ENCODE results near the gene CHN1.

CHN1 gene

DNA sequence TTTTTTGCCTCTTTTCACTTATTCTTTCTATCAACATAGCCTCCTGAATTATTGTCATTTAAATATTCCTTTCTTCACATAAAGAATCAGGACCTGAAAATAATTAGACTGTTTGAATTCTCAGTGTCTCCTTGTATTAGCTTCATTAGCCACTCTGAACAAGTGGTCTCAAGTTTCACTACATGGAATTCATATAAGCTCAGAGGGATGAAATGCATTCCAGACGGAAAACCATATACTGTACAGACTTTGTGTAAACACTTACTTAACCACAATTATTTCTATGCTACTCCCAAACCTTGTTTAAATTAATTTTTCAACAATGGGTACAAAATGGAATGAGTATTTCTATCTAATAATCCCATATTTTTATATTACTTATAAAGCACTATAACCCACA is 53.4 kb downstream of the CHN1 start:
- H3K27ac ChIP-seq: no peak overlapping the region
- TF ChIP-seq, protein P1, sequence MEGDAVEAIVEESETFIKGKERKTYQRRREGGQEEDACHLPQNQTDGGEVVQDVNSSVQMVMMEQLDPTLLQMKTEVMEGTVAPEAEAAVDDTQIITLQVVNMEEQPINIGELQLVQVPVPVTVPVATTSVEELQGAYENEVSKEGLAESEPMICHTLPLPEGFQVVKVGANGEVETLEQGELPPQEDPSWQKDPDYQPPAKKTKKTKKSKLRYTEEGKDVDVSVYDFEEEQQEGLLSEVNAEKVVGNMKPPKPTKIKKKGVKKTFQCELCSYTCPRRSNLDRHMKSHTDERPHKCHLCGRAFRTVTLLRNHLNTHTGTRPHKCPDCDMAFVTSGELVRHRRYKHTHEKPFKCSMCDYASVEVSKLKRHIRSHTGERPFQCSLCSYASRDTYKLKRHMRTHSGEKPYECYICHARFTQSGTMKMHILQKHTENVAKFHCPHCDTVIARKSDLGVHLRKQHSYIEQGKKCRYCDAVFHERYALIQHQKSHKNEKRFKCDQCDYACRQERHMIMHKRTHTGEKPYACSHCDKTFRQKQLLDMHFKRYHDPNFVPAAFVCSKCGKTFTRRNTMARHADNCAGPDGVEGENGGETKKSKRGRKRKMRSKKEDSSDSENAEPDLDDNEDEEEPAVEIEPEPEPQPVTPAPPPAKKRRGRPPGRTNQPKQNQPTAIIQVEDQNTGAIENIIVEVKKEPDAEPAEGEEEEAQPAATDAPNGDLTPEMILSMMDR (IDR thresholded peaks at IDR 0.05): no peak
- no peak for TF ChIP-seq ZFX (IDR thresholded peaks at IDR 0.05; ENCODE audit: borderline replicate concordance)

DNA sequence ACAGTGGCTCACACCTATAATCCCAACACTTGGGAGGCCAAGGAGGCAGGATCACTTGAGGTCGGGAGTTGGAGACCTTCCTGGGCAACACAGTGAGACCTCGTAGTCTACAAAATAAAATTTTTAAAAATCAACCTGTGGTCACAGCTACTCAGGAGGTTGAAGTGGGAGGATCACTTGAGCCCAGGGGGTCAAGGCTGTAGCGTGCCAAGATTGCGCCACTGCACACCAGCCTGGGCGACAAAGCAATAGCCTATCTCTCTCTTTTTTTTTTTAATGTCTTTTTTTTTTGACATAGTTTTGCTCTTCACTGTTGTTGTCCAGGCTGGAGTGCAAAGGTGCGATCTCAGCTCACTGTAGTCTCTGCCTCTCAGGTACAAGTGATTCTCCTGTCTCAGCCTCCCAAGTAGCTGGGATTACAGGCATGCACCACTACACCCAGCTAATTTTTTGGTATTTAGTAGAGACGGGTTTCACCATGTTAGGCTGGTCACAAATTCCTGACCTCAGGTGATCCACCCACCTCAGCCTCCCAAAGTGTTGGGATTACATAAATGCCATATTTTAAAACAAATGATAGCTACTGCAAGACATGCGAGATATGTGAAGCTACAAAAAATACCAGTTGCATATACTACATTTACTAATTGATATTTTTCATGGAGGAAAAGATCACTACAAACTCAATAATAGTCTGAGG is 55.0 kb downstream of the CHN1 start:
- H3K27ac ChIP-seq: no peak overlapping the region
- TF ChIP-seq, protein P1 (IDR thresholded peaks at IDR 0.05): no peak
- TF ChIP-seq ZFX (IDR thresholded peaks at IDR 0.05; ENCODE audit: borderline replicate concordance): no peak

DNA sequence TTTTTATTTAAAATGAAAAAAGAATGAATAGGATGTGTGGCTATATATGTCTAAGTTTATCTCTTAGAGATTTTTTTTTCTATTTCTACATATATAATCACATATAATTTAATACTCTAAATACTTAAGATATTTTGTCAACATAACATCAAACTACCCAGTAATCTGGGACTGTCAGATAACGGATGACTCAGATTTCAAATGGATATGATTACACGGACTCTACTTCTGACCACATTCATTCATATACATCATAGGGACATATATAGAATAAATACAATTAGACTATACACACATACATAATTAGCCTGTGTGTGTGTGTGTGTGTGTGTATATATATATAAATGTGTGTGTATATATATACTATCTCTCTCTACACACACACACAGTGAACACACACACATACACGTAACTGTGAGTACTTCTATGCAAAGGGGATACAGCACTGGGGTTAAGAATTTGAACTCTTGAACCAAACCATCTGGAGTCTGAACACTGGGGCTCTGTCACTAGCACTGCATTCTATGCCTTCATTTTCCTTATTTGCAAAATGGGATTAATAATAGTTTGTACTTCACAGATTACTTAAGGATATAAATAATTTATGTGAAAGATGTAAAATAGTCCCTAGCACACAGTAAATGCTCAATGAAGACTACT is 59.5 kb downstream of the CHN1 start:
- no peak overlapping the region for H3K27ac ChIP-seq
- TF ChIP-seq, protein P1 (IDR thresholded peaks at IDR 0.05): no peak
- no peak for TF ChIP-seq ZFX (IDR thresholded peaks at IDR 0.05; ENCODE audit: borderline replicate concordance)

DNA sequence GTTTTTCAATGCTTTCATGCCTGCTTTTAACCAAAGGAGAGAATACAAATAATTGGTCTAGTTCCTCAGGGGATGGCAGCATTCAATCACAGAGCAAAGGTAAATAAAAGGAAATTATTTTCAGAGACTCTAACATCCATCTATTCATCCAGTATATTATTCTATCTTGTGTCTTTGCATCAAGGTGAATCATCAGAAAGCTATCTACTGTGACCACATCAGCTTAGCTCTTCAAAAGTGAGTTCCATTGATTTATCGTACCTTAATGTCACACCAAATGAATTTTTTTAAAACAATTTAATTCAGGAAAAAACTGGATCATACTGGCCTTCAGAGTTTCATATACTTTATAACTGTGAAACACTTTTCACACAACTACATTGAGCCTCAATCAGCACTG is 66.1 kb downstream of the CHN1 start:
- TF ChIP-seq ZFX (IDR thresholded peaks at IDR 0.05; ENCODE audit: borderline replicate concordance): no peak
- TF ChIP-seq, protein P1 (IDR thresholded peaks at IDR 0.05): no peak
- no peak overlapping the region for H3K27ac ChIP-seq

DNA sequence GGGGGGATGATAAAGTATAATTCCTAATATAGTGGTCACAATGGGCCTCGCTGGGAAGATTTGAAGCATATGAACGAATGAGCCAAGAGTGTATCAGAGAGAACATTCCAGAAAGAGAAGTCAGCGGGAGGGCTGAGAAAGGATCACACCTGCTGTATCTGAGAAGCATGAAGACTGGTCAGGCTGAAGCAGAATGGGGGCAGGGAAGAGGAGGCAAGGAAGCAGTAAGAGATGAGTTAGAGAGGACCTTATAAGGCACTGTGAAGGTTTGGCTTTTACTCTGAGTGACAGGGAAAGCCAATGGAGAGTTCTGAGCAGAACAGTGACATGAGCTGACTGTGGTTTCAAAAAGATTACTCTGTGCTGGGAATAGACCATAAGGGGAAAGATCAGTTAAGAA is 73.5 kb downstream of the CHN1 start:
- TF ChIP-seq ZFX (IDR thresholded peaks at IDR 0.05; ENCODE audit: borderline replicate concordance): no peak
- TF ChIP-seq, protein P1 (IDR thresholded peaks at IDR 0.05): no peak
- H3K27ac ChIP-seq: no peak overlapping the region

DNA sequence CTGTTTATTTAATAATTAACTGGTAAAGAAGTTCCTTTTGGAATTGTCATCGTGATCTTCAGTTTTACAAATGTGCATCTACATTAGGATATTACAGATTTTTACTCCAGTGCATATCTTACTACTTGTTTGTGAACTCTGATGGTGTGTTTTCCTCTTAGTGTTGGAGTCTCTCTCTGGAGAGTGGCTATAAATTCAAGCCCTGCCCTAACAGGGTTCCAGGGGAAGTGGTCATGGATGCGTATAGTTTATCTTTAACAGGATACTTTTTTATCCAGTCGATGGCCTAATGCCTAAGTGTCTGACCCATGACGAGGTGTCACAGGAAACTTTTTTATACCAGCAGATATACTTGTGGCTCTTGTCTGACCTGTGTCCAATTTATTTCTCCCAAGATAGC is 75.4 kb downstream of the CHN1 start:
- TF ChIP-seq ZFX (IDR thresholded peaks at IDR 0.05; ENCODE audit: borderline replicate concordance): no peak
- TF ChIP-seq, protein P1 (IDR thresholded peaks at IDR 0.05): no peak
- H3K27ac ChIP-seq: no peak overlapping the region

DNA sequence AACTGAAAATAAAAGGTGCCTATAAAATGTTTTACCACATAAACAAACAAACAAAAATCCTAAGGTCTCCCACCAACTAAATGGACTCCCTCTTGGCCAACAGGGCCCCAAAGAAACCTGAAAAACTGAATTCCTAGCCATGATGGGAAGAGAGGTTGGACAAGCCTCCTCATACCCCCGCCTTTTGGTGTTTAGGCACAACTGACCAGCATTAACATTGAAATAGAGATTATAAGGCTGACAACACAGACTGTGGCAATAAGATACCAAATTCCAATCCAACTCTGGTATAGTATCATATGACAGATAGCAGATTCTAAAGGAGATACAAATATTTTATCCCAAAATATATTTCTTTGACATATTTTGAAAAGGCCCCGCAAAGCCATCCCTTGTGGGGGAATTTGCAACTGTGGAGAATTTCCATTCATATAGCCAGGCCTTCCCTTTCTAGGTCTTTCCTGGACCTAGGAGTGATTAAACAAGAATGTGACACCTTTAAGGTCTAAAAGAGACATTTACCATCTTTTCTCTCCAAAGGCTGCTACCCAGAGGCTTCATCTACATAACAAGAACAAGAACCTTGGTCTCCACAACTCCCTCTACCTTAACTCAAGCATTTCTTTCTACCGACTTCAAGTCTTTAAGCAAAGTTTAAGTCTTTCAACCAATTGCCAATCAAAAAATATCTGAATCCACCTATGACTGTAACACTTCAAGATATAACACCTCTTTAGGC is 80.0 kb downstream of the CHN1 start:
- H3K27ac ChIP-seq: no peak overlapping the region
- TF ChIP-seq ZFX (IDR thresholded peaks at IDR 0.05; ENCODE audit: borderline replicate concordance): no peak
- TF ChIP-seq, protein P1 (IDR thresholded peaks at IDR 0.05): no peak

Data from 22Rv1 (cell line).